HG02938 (cell line): ENCODE results near the gene MSX2.
"Not testable (repeated sequence)": the region's sequence is repeated elsewhere in the genome, so short reads cannot be mapped to it uniquely, and the experiment has no call there.

Experiments
- ATAC-seq: cut with Tn5 transposase; IDR thresholded peaks from one replicate; pipeline ENCODE4 v1.9.1; 2021; ENCODE audit warnings: mild to moderate bottlenecking, moderate library complexity; ENCODE audit not compliant: unreplicated experiment

MSX2 gene

GRCh38 chr5:174732036-174733020 lies 7.9 kb downstream of the MSX2 start:
- no peak for ATAC-seq

GRCh38 chr5:174733091-174733690 lies 8.8 kb downstream of the MSX2 start:
- ATAC-seq, result no peak

GRCh38 chr5:174733836-174734235 lies 9.5 kb downstream of the MSX2 start:
- ATAC-seq, result no peak

DNA sequence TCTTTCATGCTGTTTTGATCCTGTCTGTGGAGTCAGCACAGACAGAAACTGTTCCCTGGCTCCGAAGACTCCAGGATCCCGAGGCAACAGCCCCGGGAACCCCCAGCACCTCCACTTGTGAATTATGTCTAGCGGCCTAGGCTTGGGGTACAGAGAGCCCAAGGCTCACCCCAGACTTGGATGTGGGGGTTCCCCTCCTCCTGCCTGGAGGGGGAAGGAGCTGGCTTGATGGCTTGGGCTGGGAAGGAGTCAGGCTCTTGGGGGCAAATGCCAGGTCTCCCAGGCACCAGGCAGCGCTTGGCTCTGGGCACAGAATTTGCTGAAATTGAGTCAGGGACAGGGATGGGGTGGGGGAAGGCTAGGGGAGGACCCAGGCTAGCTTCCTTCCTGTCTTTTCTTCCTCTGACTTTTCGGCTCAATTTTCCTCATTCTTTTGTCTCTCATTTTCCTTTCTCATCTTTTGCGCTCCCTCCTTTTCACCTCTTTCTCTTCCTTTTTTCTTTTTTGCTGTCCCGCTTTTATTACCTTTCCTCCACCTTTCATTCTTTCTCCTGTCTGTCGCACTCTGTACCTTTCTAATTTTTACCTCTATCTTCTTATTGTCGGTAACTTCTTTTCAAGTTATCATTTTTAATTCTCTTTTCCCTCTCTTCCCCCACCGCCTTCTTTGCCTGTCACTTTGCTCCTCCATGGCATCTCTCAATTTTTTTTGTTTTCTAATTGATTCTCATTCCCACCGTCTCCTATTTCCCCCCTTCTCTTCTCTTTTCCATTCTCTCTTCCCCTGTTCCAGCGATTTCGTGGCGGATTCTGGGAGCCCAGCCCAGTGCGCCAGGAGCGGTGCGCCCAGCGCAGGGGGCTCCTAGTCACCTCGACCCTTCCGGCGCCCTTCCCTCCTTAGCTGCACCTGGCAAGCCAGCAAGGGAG lies 10.5 kb downstream of the MSX2 start:
- no peak for ATAC-seq

DNA sequence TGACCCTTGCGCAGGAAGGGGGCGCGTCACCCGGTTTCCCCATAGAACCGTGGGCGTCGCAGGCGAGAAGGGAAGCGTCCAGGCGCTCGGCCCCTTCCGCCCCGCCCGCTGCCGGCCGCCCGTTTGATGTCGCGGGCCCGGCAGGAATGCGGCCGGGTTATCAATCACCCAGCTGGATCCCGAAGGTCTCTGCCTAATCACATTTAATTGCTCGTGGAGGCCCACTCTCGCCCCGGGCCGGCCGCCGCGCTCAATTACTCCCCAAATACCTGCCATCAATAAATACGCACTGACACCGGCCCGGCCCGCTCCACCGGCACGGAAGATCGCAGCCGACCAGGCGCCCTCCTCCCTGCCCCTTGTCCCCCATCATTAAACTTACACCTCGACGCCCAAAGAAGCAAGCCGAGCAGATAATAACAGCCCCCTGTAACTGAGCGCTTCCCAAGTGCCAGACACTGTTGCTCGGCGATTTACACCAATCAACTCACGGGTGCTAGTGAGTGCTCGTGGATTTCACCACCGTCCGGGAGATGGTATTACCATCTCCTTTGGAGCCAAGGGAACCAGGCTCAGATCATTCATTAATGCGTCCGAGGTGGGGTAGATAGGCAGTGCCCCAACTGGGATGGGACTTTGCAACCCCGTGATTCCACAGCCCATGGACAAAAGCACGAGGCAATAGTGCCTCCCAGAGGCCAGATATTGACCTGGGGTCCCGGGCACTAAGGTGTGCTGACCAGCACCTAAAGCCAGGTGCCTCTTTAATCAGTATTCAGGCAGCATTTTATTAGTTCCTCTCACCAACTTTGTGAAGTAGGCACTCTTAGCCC lies 11.3 kb downstream of the MSX2 start:
- ATAC-seq, result no peak

DNA sequence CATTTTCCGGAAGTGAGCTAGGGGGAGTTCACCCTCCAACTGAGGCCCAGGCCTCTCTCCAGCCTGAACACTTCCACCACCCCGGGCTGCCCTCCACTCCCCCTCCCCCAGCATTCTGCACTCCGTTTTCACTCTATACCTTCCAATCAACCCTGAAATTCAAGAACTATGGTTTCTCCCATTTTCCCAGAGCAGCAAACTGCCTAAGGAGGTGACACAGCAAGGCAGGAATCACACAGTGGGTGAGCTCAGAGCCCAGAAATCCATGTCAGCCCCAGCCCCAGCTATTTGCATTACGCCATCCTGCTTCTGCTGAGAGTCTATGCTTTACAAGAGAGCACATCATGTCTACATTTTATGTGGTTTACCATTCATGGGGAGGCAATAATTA lies 11.9 kb downstream of the MSX2 start:
- ATAC-seq, result no peak

DNA sequence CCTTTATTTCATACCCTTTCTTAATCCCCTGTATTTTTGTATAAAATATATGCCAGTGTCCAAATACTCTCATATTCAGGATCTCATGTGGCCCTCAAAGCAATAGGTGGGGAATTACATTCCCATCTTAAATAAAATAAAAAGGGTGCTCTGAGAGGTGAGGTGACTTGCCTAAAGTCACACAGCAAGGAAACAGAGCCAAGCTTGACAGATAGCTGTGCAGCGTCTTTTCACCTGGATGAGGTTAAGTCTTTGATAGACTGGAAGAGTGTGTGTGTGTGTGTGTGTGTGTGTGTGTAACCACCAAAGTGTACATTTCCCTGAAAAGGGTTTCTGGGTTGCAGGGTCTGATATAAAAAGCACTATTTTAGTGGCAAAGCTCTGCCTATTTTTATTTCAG lies 12.4 kb downstream of the MSX2 start:
- no peak for ATAC-seq

GRCh38 chr5:174737330-174737729 lies 12.9 kb downstream of the MSX2 start:
- no peak for ATAC-seq

DNA sequence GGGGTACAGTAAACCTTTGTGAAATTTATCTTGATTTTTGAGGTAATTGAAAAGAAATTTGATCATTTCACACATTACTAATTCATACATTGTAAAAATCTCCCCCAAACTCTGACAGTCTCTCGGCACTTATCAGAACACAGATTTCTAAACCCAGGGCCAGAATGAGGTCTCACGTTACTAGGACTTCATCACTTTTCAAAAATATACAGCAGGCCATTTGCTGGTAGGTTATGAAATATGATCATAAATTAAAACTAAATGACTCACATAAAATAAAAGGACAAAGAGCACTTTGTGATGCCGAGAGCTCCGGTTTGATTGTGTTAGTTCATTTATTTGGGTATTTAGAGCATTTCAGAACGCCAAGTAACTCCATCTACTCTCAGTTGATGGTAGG lies 17.0 kb downstream of the MSX2 start:
- ATAC-seq, result no peak

- no peak for ATAC-seq
These were observed 20.5 kb downstream of the MSX2 start for GRCh38 chr5:174744896-174745295.

DNA sequence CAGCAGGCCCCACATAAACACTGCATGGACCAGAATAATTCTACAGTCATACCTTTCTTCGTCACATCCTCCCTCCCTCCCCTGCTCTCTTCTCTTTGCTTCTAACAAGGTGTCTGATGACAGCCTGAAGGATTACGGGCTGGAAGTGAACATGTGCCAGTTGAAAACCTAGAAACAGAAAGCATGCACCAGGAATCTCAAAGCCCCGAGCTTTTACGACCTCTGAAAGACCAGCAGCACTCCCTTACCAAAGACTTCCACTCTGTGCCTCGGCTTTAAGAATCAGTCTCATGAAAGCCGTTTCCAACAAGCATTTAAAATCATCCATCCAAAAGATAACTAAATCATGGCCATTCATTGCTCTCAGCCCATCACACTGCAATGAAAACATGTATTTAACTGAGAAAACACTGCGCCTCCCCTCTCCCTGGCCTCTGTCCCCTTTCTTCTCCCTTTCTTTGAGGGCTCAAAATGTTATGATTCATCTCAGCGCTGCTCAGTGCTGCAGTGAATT lies 21.3 kb downstream of the MSX2 start:
- ATAC-seq, result no peak

DNA sequence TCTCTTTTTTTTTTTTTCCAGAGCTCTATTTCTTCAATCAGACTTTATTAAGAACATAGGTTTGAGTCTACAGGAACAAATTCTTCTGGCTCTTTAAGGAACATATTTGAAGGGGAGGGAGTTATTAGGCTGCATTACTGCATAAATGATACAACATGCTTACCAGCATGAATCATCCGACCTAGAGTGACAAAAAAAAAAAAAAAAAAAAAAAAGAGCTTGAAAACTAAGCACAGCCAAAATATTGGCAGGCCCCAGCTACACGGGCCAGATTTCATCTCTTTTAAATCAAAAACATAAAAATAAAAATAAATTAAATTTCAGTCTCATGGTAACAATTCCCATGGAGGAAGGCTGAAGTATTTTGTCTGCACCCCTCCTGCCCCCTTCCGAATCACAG lies 26.3 kb downstream of the MSX2 start:
- ATAC-seq, result no peak

DNA sequence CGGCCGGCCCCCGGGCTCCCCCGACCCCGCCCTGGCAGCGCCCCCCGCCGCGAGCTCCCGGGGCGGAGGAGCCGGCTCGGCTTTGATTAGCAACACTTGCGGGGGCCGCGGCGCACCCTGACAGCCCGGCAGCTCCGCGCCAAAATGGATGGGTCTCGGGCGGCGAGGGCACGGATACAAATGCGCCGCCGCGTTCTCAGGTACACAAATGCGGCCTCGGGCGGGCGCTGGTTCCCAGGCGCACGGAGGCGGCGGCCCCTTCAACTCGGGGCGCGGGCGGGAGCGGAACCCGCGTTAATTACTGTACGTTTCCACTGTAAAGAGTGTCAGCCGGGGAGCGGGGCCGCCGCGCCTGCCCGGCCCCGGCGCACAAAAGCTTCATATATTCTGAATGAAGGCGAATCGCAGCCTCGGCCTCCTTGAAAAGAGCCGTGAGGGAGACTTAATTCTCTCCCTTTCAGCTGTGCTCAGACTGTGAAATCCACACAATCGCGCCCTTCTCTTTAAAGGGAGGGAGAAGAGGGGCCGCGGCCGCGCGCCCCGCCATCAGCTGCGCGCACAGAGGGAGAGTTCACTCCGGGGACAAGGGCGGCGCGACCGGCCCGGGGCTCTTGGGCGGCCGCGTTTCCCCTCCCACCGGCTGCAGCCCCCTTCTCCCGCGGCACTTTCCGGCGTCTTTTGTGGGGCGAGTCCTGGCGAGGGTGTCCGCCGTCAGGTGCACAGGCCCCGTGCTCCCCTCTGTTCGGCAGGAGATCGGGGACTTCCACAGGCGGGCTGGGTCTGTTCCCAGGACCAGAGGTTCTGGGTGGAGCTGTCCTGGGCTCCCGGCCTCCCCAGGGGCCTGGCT lies 27.0 kb downstream of the MSX2 start:
- ATAC-seq, result no peak

GRCh38 chr5:174752121-174752520 lies 27.7 kb downstream of the MSX2 start:
- no peak for ATAC-seq

DNA sequence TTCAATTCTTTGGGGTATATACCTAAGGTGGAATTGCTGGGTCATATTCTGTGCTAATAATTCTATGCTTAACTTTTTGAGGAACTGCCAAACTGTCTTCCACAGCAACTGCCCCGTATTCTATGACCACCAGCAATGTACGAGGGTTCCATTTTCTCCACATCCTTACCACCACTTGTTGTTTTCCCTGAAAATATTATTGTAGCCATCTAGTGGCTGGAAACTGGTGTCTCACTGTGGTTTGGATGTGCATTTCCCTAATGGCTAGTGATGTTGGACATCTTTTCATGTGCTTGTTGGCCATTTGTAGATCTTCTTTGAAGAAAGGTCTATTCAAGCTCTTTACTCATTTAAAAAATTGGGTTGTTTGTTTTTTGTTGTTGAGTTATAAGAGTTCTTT lies 30.7 kb downstream of the MSX2 start:
- no peak for ATAC-seq

DNA sequence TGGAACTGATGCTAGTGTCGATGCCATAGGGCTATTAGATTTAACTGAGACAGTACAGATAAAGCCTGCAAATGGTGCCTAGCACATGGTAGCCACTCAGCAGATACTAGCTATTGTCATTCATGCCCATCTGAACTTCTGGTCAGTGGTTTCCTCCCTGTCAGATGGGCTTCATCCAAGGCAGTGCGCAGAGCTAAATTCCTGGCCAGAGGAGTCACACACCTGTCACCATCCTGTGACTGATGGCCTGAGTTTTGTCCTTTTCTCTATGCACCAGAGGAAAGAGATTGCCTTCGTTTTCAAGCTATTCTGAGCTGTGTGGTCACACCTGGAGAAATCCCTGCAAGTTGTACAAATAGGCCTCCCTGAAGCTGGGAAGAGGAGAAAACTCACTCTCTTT lies 34.7 kb downstream of the MSX2 start:
- ATAC-seq, result no peak

- no peak for ATAC-seq
These were observed 36.3 kb downstream of the MSX2 start for GRCh38 chr5:174760721-174761120.

DNA sequence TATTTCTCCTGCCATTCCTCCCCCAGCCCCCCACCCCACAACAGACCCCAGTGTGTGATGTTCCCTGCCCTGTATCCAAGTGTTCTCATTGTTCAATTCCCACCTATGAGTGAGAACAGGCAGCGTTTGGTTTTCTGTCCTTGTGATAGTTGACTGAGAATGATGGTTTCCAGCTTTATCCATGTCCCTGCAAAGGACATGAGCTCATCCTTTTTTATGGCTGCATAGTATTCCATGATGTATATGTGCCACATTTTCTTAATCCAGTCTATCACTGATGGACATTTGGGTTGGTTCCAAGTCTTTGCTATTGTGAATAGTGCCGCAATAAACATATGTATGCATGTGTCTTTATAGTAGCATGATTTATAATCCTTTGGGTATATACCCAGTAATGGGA lies 37.0 kb downstream of the MSX2 start:
- ATAC-seq, result not testable (repeated sequence)

GRCh38 chr5:174764309-174764708 lies 39.9 kb downstream of the MSX2 start:
- ATAC-seq, result no peak
